Ishikawa (cell line): ENCODE results near the gene PRSS33.

Source experiments
- CREB1 ChIP-seq: IDR thresholded peaks from 2 replicates; pipeline ENCODE4 v1.6.1; 2012; ENCODE audit warnings: low read depth
- EP300 ChIP-seq: IDR thresholded peaks from 2 replicates; pipeline ENCODE4 v1.6.1; 2012; ENCODE audit warnings: borderline replicate concordance
- FOXM1 ChIP-seq: IDR thresholded peaks from 2 replicates; pipeline ENCODE4 v1.6.1; 2012; ENCODE audit warnings: low read depth, borderline replicate concordance
- RAD21 ChIP-seq: IDR thresholded peaks from 2 replicates; pipeline ENCODE4 v1.6.1; 2012; ENCODE audit warnings: low read depth
- REST ChIP-seq: IDR thresholded peaks from 2 replicates; pipeline ENCODE4 v1.6.1; 2012; ENCODE audit warnings: low read depth, mild to moderate bottlenecking

GRCh38 chr16:2753733-2754020, 33.7 kb downstream of the PRSS33 start:
- TF ChIP-seq EP300 (no peak), CREB1 (no peak), REST (no peak), RAD21 (no peak), FOXM1 (no peak)
